K562 (cell line): ENCODE measurements around the gene CRYBB1. TPM values are rescaled to one million over a fixed set of nuclear protein-coding genes. Genes with fewer than 3 reads are reported as not detected.

Experiments used
- LARP7 ChIP-seq: fragments of 450-650 bp; IDR thresholded peaks from 2 replicates; pipeline ENCODE4 v1.6.1; 2016
- NR2C1 ChIP-seq, 2 experiments: fragments of 450-650 bp; IDR thresholded peaks; 2 replicates each; pipeline ENCODE4 v1.6.1; 2017; ENCODE audit warnings: mild to moderate bottlenecking in 2 of 2, antibody characterized with exemption in 1 of 2, inconsistent platforms in 1 of 2, missing compliant biosample characterization in 1 of 2, missing genetic modification characterization in 1 of 2
- polyA plus RNA-seq, 8 experiments: library from polyadenylated mRNA; depleted of rRNA in 4 of 8; stranded (reverse) in 5 of 8; unstranded in 3 of 8; fragments of >200 nt; fragmentation: Nextera tagmentation in 2 of 8; fragmentation: Illumina TruSeq in 1 of 8; extraction: Ambion mirVana in 2 of 8; extraction: Trizol in 1 of 8; gene quantifications; 2 replicates each; pipeline versions ENCODE4 v1.2.1 to v1.2.3, GENCODE V29; 2011 to 2014; ENCODE audit warnings: inconsistent platforms in 1 of 8, missing spikeins in 1 of 8
- total RNA-seq, 7 experiments: library from RNA; depleted of rRNA in 6 of 7; stranded (reverse); fragments of >200 nt in 6 of 7; fragmentation: Illumina TruSeq in 2 of 7; extraction: Trizol in 2 of 7; gene quantifications; 2 replicates each; pipeline versions ENCODE4 v1.2.1 to v1.2.3, GENCODE V29; 2011 to 2021; ENCODE audit warnings: low replicate concordance in 1 of 7
- TF ChIP-seq, protein P1 (sequence below): sonication (generic); formaldehyde crosslinking; IDR thresholded peaks from 2 replicates; pipeline ENCODE4 v1.8.0; 2022; ENCODE audit warnings: mild to moderate bottlenecking, missing genetic modification reagents, borderline replicate concordance
- TF ChIP-seq, protein P2 (sequence below): fragments of 250-450 bp; sonication (Bioruptor Pico); IDR thresholded peaks from 2 replicates; pipeline ENCODE4 v1.8.0; 2021; ENCODE audit warnings: moderate library complexity, mild to moderate bottlenecking, inconsistent platforms

Gene CRYBB1
- total and polyA plus RNA-seq, 9 of the 15 experiments (the other 6 are each of a cell fraction or from before 2014, with no cell fraction given) = 0.16 to 0.45 (median 0.33) TPM; not detected in 2

DNA sequence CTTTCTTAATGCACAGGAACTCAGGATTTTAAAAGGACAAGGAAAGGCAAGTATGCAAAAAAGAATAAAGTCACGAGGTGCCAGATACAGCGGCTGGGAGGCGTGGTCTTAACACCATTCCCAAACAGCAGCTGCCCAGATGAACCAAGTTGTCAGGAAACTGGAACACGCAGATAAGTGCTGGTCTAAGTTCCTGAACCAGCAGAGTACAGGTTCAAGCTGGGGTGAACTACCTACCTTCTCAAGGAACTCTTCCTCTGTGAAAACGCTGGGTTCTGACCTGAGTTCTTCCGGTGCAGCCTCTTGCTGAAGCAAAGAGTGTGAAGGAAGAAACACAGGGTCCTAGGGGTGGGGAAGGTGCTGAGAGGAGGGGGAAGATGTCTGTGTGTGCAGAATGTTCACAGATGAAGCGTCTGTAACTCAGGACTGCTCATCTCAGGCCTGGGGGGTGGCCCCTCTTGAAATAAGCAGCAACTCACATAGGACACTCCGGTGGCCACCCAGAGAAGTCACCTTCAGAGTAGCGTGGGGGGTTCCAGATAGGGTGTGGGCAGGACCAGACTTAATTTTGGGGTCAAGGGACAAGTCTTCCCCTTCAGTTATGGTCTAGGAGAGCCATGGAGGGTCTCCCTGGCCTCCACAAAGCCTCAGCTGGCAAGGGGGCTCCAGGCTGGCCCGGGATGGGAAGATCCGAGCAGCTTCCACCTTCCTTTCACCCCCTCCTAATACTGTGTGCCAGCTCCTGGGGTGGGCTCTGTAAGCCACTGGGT, 31.1 kb downstream of the CRYBB1 start (continued):
- TF ChIP-seq, protein P1, sequence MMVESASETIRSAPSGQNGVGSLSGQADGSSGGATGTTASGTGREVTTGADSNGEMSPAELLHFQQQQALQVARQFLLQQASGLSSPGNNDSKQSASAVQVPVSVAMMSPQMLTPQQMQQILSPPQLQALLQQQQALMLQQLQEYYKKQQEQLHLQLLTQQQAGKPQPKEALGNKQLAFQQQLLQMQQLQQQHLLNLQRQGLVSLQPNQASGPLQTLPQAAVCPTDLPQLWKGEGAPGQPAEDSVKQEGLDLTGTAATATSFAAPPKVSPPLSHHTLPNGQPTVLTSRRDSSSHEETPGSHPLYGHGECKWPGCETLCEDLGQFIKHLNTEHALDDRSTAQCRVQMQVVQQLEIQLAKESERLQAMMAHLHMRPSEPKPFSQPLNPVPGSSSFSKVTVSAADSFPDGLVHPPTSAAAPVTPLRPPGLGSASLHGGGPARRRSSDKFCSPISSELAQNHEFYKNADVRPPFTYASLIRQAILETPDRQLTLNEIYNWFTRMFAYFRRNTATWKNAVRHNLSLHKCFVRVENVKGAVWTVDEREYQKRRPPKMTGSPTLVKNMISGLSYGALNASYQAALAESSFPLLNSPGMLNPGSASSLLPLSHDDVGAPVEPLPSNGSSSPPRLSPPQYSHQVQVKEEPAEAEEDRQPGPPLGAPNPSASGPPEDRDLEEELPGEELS (CRISPR knock-in tag) = no peak
- TF ChIP-seq NR2C1 (IDR thresholded peaks at IDR 0.05) (0 out of 2 replicates have a peak, but pooled peaks have one; percentile 7), NR2C1 (tag; IDR thresholded peaks at IDR 0.05) (no peak), LARP7 (no peak)
- TF ChIP-seq, protein P2, sequence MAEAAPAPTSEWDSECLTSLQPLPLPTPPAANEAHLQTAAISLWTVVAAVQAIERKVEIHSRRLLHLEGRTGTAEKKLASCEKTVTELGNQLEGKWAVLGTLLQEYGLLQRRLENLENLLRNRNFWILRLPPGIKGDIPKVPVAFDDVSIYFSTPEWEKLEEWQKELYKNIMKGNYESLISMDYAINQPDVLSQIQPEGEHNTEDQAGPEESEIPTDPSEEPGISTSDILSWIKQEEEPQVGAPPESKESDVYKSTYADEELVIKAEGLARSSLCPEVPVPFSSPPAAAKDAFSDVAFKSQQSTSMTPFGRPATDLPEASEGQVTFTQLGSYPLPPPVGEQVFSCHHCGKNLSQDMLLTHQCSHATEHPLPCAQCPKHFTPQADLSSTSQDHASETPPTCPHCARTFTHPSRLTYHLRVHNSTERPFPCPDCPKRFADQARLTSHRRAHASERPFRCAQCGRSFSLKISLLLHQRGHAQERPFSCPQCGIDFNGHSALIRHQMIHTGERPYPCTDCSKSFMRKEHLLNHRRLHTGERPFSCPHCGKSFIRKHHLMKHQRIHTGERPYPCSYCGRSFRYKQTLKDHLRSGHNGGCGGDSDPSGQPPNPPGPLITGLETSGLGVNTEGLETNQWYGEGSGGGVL = no peak
